Sigmoid colon (tissue), 7 donors: ENCODE data around the gene DAO. TPM values are rescaled to one million over a fixed set of nuclear protein-coding genes. Genes with fewer than 3 reads are reported as not detected.

Experiments
- DNase-seq: peaks from one replicate; pipeline ENCODE4 v3.0.0-alpha.2; 2019
- H3K27ac ChIP-seq, 4 donors: fragments of 200-600 bp; sonication (generic); one replicate each; pipeline ENCODE4 v1.5.1; 2016 to 2019; ENCODE audit warnings: mild to moderate bottlenecking in 1 of 4
- H3K27me3 ChIP-seq, 3 donors: fragments of 200-600 bp; sonication (generic); one replicate each; pipeline ENCODE4 v1.5.1; 2019; ENCODE audit warnings: mild to moderate bottlenecking in 1 of 3
- H3K36me3 ChIP-seq, 4 donors: fragments of 200-600 bp; sonication (generic); one replicate each; pipeline ENCODE4 v1.5.1; 2016 to 2019
- H3K4me1 ChIP-seq, 4 donors: fragments of 200-600 bp; sonication (generic); one replicate each; pipeline ENCODE4 v1.5.1; 2017 to 2019
- H3K4me3 ChIP-seq, 4 donors: fragments of 200-600 bp; sonication (generic); one replicate each; pipeline ENCODE4 v1.5.1; 2017 to 2019; ENCODE audit warnings: mild to moderate bottlenecking in 2 of 4, moderate library complexity in 1 of 4
- H3K9me3 ChIP-seq, 4 donors: fragments of 200-600 bp in 3 of 4; sonication (generic) in 3 of 4; one replicate each; pipeline versions ENCODE4 v1.5.1 to v1.6.1; 2013 to 2019
- CTCF ChIP-seq, 4 experiments: fragments of 450-650 bp in 3 of 4; fragments of 200-600 bp in 1 of 4; IDR thresholded peaks; one replicate each; pipeline ENCODE4 v1.5.1; 2016 to 2019; ENCODE audit warnings: antibody characterized with exemption in 4 of 4, mild to moderate bottlenecking in 3 of 4, moderate library complexity in 2 of 4
- EP300 ChIP-seq, 4 donors: sonication (generic); formaldehyde crosslinking; IDR thresholded peaks; one replicate each; pipeline ENCODE4 v1.6.1; 2017; ENCODE audit warnings: antibody characterized with exemption in 4 of 4
- POLR2A ChIP-seq, 2 donors: fragments of 450-650 bp; IDR thresholded peaks; one replicate each; pipeline ENCODE4 v1.6.1; 2016; ENCODE audit warnings: antibody characterized with exemption in 2 of 2, mild to moderate bottlenecking in 2 of 2, moderate library complexity in 2 of 2
- POLR2AphosphoS5 ChIP-seq, 4 donors: sonication (generic); formaldehyde crosslinking; IDR thresholded peaks; one replicate each; pipeline ENCODE4 v1.6.1; 2017; ENCODE audit warnings: antibody characterized with exemption in 4 of 4
- WGBS, 2 donors: extraction: QIAGEN DNeasy Blood & Tissue Kit; methylation state at CpG; one replicate each; pipeline ENCODE4 v1.1.7; 2013; 5-methylcytosine and 5-hydroxymethylcytosine counted together
- intact Hi-C: fragments of 100-400 bp; cut with DNase I; formaldehyde crosslinking; loops from one replicate; pipeline ENCODE4 v1.15.1; 2023
- polyA plus RNA-seq, 3 donors: library from polyadenylated mRNA; stranded (reverse); fragments of 200-250 nt; gene quantifications; one replicate each; pipeline ENCODE4 v1.2.3, GENCODE V29; 2013
- total RNA-seq, 4 donors: library from RNA; depleted of rRNA; stranded (reverse); fragments of >200 nt; gene quantifications; one replicate each; pipeline ENCODE4 v1.1.0, GENCODE V29; 2016
- donor health status: healthy with polysubstance abuse.
- donor health status: Bipolar disorder and iron deficiency.
- donor health status: healthy.

Gene DAO
- total and polyA plus RNA-seq, 7 donors, result 1.0 to 9.0 (median 4.2) TPM; not detected in 4

GRCh38 chr12:108890208-108890607 lies 10.3 kb downstream of the DAO start:
- no peaks in the 10 kb centered on the region for H3K27me3 ChIP-seq
- H3K36me3 ChIP-seq, result no peaks in the 10 kb centered on the region
- H3K4me3 ChIP-seq, result no peak overlapping the region
- H3K9me3 ChIP-seq, result no peaks in the 10 kb centered on the region
- no peak for DNase-seq
- WGBS, 2 donors, result 70 to 72% methylated on average over 2 of the region's 2 CpGs
- TF ChIP-seq CTCF (IDR thresholded peaks at IDR 0.05), result no peak
- no peak for TF ChIP-seq EP300 (IDR thresholded peaks at IDR 0.05)
- TF ChIP-seq POLR2A (IDR thresholded peaks at IDR 0.05), result no peak
- no peak for TF ChIP-seq POLR2AphosphoS5 (IDR thresholded peaks at IDR 0.05)
- intact Hi-C loops, result no loop called here
- H3K4me1 ChIP-seq, result no peaks in the 10 kb centered on the region
- H3K27ac ChIP-seq, result no peak overlapping the region

GRCh38 chr12:108895220-108895802 lies 15.4 kb downstream of the DAO start:
- WGBS, 2 donors, result 93 to 94% methylated on average over 5 of the region's 5 CpGs
- H3K27ac ChIP-seq, result no peak overlapping the region
- intact Hi-C loops, result no loop called here
- H3K9me3 ChIP-seq, result no peaks in the 10 kb centered on the region
- H3K4me1 ChIP-seq, result no peaks in the 10 kb centered on the region
- no peak for DNase-seq
- H3K4me3 ChIP-seq, result no peak overlapping the region
- H3K36me3 ChIP-seq, result no peaks in the 10 kb centered on the region
- no peak for TF ChIP-seq EP300 (IDR thresholded peaks at IDR 0.05)
- no peak for TF ChIP-seq POLR2A (IDR thresholded peaks at IDR 0.05)
- TF ChIP-seq CTCF (IDR thresholded peaks at IDR 0.05), result no peak
- TF ChIP-seq POLR2AphosphoS5 (IDR thresholded peaks at IDR 0.05), result no peak
- H3K27me3 ChIP-seq, result peaks cover 0 to 4% (median 0%) of the 10 kb centered on the region in 3 donors

- Histone ChIP-seq H3K9me3 (no peaks in the 10 kb centered on the region), H3K4me1 (no peaks in the 10 kb centered on the region), H3K4me3 (no peak overlapping the region), H3K27ac (no peak overlapping the region), H3K36me3 (no peaks in the 10 kb centered on the region), H3K27me3 (peaks cover 0 to 4% (median 0%) of the 10 kb centered on the region in 3 donors)
- no peak for DNase-seq
- 45 to 70% methylated on average over 8 of the region's 8 CpGs for WGBS, 2 donors
- intact Hi-C loops, result no loop called here
- TF ChIP-seq POLR2A (IDR thresholded peaks at IDR 0.05) (no peak), EP300 (IDR thresholded peaks at IDR 0.05) (no peak), CTCF (IDR thresholded peaks at IDR 0.05) (no peak)
Observed at GRCh38 chr12:108896336-108896735, 16.4 kb downstream of the DAO start.

- intact Hi-C loops, result no loop called here
- Histone ChIP-seq H3K27me3 (peaks cover 0 to 4% (median 0%) of the 10 kb centered on the region in 3 donors), H3K9me3 (no peaks in the 10 kb centered on the region), H3K4me3 (no peak overlapping the region), H3K4me1 (no peaks in the 10 kb centered on the region), H3K27ac (no peak overlapping the region), H3K36me3 (no peaks in the 10 kb centered on the region)
- DNase-seq, result no peak
- 90 to 91% methylated on average over 4 of the region's 4 CpGs for WGBS, 2 donors
- TF ChIP-seq EP300 (IDR thresholded peaks at IDR 0.05) (no peak), CTCF (IDR thresholded peaks at IDR 0.05) (no peak), POLR2A (IDR thresholded peaks at IDR 0.05) (no peak), POLR2AphosphoS5 (IDR thresholded peaks at IDR 0.05) (no peak)
Observed at GRCh38 chr12:108896817-108897216, 16.9 kb downstream of the DAO start.

- Histone ChIP-seq H3K4me1 (no peaks in the 10 kb centered on the region), H3K27ac (no peak overlapping the region), H3K4me3 (no peak overlapping the region), H3K36me3 (no peaks in the 10 kb centered on the region), H3K27me3 (peaks cover 0 to 4% (median 0%) of the 10 kb centered on the region in 3 donors), H3K9me3 (no peaks in the 10 kb centered on the region)
- WGBS, 2 donors, result 83 to 94% methylated on average over 5 of the region's 5 CpGs
- intact Hi-C loops, result no loop called here
- DNase-seq, result no peak
- TF ChIP-seq POLR2A (IDR thresholded peaks at IDR 0.05), result no peak
- no peak for TF ChIP-seq EP300 (IDR thresholded peaks at IDR 0.05)
- no peak for TF ChIP-seq POLR2AphosphoS5 (IDR thresholded peaks at IDR 0.05)
- no peak for TF ChIP-seq CTCF (IDR thresholded peaks at IDR 0.05)
Observed at GRCh38 chr12:108899145-108899544, 19.3 kb downstream of the DAO start.
